Stimulated activated CD4-positive, alpha-beta T cell treated with anti-CD3 and anti-CD28 coated beads, Interleukin-1b, Interleukin-23, amount 100 ng/mL, for 48 hours (primary cell): ENCODE measurements around the gene CD70.
A peak's percentile ranks its signal among the peaks of the same experiment; 100 is the strongest.
"Not testable (repeated sequence)": the region's sequence is repeated elsewhere in the genome, so short reads cannot be mapped to it uniquely, and the experiment has no call there.

ENCODE experiments used
- DNase-seq: peaks from one replicate; pipeline ENCODE4 v3.0.0-alpha.2; 2020

CD70 gene

GRCh38 chr19:6568816-6569215 lies 22.1 kb downstream of the CD70 start:
- DNase-seq, result no peak

GRCh38 chr19:6568010-6568526 lies 22.9 kb downstream of the CD70 start:
- DNase-seq, result no peak

DNA sequence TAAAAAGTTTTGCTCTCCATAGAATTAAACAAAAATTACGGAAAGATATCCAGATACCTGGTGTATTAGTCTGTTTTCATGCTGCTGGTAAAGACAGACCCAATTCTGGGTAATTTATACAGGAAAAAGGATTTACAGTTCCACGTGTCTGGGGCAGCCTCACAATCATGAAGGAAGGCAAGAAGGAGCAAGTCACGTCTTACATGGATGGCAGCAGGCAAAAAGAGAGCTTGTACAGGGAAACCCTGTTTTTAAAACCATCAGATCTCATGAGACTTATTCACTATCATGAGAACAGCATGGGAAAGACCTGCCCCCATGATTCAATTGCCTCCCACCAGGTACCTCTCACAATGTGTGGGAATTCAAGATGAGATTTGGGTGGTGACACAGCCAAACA lies 24.2 kb downstream of the CD70 start:
- not testable (repeated sequence) for DNase-seq

GRCh38 chr19:6564393-6564792 lies 26.6 kb downstream of the CD70 start:
- DNase-seq, result no peak

DNA sequence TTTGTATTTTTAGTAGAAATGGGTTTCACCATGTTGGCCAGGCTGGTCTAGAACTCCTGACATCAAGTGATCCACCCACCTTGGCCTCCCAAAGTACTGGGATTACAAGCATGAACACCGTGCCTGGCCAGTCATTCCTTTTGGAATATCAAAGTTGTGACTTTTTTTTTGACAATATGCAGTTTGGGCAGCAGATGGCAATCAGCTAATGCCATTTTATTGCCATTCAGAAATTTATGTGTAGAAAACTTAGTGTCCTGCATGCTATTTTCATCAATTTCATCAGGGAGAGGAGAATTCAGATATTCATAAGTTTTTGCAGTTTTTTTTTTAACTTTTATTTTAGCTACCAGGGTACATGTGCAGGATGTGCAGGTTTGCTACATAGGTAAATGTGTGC lies 28.5 kb downstream of the CD70 start:
- DNase-seq, result not testable (repeated sequence)

GRCh38 chr19:6556480-6557195 lies 34.3 kb downstream of the CD70 start:
- no peak for DNase-seq

DNA sequence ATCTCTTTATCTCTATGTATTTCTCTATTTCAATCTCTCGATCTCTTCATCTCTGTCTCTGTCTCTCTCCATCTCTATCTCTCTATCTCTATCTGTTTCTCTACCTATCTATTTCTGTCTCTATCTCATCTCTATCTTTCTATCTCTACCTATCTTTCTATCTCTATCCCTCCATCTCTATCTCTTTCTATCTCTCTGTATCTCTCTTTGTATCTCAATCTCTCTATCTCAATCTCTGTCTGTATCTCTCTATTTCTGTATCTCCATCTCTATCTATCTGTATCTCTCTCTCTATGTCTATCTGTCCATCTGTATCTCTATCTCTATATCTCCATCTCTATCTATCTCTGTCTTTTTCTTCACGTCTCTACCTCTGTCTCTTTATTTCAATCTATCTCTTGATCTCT lies 34.9 kb downstream of the CD70 start:
- no peak for DNase-seq

GRCh38 chr19:6551607-6552450 lies 39.1 kb downstream of the CD70 start:
- peak; percentile 68 for DNase-seq

DNA sequence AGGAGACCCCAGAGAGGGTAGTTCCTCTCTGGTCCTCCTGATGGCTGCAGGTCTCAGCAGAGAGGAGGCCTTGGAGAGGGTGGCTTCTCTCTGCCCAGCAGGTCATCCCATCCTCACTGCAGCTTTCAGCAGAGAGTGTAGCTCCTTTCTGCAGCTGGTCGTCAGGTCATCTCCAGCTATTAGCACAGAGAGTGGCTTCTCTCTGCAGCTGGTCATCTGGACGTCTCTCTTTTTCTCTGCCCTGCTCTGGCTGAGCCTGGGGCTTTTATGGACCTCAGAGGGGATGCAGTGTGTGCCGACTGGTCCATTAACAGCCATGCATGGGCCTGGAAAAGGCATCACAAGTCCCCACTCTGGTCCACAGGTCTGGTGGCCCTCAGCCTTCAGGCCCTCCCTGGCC lies 39.9 kb downstream of the CD70 start:
- DNase-seq, result no peak

DNA sequence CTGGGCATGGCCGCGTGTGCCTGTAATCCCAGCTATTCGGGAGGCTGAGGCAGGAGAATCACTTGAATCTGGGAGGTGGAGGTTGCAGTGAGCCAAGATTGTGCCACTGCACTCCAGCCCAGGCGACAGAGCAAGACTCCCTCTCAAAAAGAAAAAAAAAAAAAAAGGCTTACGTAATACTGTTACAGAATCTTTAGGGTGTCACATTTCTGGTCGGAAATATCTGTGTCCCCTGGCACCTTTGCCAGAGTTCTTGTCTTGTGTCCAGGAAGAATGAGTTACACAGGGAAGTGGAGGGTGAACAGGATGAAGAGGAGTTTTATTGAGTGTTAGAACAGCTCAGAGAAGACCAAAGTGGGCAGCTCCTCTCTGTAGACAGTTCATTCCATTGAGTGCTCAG lies 40.3 kb downstream of the CD70 start:
- DNase-seq, result not testable (repeated sequence)

- DNase-seq, result no peak
Observed at GRCh38 chr19:6543866-6544347, 47.0 kb downstream of the CD70 start.

DNA sequence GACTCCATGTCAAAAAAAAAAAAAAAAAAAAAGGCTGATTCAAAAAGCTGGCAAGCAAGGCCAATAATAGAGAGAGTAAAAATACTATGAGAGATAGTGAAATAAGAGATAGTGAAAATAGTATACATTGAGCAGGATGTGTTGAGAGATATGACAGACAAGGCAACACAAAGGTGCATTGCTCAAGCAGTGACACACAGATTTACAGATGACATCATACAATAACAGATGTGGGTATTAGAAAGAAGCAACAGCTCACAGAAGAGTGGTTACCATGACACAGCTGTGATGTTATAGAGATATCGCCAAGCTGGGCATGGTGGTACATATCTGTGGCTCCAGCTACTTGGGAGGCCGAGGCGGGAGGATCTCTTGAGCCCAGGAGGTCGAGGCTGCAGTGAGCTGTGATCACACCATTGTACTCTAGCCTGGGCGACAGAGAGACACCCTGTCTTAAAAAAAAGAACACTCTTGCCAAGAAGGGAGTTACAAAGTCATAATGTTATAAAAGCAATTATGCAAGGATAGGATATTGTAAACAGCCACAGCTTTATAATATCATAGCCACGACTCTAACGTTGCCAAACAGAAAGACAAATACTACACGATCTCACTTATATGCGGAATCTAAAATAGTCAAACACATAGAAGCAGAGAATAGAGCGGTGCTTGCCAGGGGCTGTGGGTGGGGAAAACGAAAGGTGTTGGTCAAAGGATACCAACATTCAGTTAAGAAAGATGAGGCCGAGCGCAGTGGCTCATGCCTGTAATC lies 49.8 kb downstream of the CD70 start:
- DNase-seq, result no peak

DNA sequence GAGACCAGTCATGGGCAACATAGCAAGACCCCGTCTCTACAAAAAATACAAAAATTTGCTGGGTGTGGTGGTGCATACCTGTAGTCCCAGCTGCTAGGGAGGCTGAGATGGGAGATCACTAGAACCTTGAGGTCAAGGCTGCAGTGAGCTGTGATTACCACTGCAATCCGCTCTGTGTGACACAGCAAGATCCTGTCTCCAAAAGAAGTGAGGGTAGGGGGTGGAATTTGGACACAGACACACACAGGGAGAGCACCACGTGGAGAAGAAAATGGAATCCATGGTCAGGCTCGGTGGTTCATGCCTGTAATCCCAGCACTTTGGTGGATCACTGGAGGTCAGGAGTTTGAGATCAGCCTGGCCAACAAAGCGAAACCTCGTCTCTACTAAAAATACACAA lies 51.4 kb downstream of the CD70 start:
- no peak for DNase-seq
